HFFc6 (cell line): ENCODE results near the gene FMN2. TPM values are rescaled to one million over a fixed set of nuclear protein-coding genes. Genes with fewer than 3 reads are reported as not detected.

Experiments used
- DNase-seq: peaks from one replicate; pipeline ENCODE4 v3.0.0-alpha.2; 2018
- H3K27ac Mint-ChIP-seq: 2 replicates; pipeline ENCODE4 v1.8.0; 2020; ENCODE audit warnings: mild to moderate bottlenecking, mixed read lengths
- H3K27me3 Mint-ChIP-seq: 2 replicates; pipeline ENCODE4 v1.8.0; 2021; ENCODE audit warnings: mild to moderate bottlenecking, moderate library complexity, mixed read lengths; ENCODE audit not compliant: insufficient read depth
- H3K36me3 Mint-ChIP-seq: 2 replicates; pipeline ENCODE4 v1.8.0; 2021; ENCODE audit warnings: low read depth, mixed read lengths
- H3K4me1 Mint-ChIP-seq: 2 replicates; pipeline ENCODE4 v1.8.0; 2020; ENCODE audit warnings: low read depth, mixed read lengths
- H3K4me3 Mint-ChIP-seq: 2 replicates; pipeline ENCODE4 v1.8.0; 2020; ENCODE audit warnings: mild to moderate bottlenecking, moderate library complexity, mixed read lengths
- H3K9me3 Mint-ChIP-seq: 2 replicates; pipeline ENCODE4 v1.8.0; 2020; ENCODE audit warnings: mild to moderate bottlenecking, mixed read lengths
- CTCF ChIP-seq: fragments of 200-600 bp; sonication (generic); IDR thresholded peaks from 2 replicates; pipeline ENCODE4 v1.5.0; 2021; ENCODE audit warnings: antibody characterized with exemption, mild to moderate bottlenecking
- total RNA-seq, 6 experiments: library from RNA; stranded (reverse); fragmentation: NEBNext Ultra II Directional; extraction: Animal tissue kit (Norgen Biotek cat#: 25700); gene quantifications; 2 replicates in 1 of 6; 3 replicates in 5 of 6; pipeline ENCODE4 v1.2.3, GENCODE V29; 2021

FMN2 gene
- total RNA-seq, 6 experiments from 2014 or later: 82.6 to 115 (median 96.4) TPM

DNA sequence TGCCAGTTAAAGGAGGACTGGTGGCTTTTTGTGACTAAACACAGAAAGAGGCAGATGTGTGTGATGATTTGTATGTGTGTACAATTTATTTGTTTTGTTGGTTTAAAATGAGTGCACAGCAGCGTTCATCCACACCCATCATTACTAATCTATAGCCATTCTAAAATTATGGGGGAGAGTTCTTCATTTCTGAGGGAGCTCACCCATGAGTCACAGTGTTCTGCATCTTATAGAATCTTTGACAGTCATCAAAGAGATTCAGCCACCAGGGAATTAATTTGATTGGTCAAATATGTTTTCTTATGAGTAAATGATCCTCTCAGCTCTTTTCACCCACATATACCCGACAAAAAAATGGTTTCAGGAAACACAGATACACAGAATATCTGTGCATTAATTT lies 372.4 kb downstream of the FMN2 start:
- peak; percentile 36 for DNase-seq
- no peak for TF ChIP-seq CTCF

GRCh38 chr1:240465531-240465940 lies 373.9 kb downstream of the FMN2 start:
- no peak for TF ChIP-seq CTCF
- Mint-ChIP-seq H3K27ac (peak overlapping the region; percentile 77; the same call in 1 of the 2 replicates), H3K9me3 (no peaks in the 10 kb centered on the region), H3K27me3 (peaks cover 17% of the 10 kb centered on the region), H3K4me1 (peaks cover 73% of the 10 kb centered on the region), H3K36me3 (peaks cover 60% of the 10 kb centered on the region), H3K4me3 (peak overlapping the region; percentile 52)
- DNase-seq: no peak

More for the DNA sequence above, 372.4 kb downstream of the FMN2 start:
- Mint-ChIP-seq H3K36me3 (peaks cover 57% of the 10 kb centered on the region), H3K27me3 (peaks cover 17% of the 10 kb centered on the region), H3K27ac (peak overlapping the region; percentile 77), H3K4me3 (peak overlapping the region; percentile 24), H3K4me1 (peaks cover 75% of the 10 kb centered on the region), H3K9me3 (no peaks in the 10 kb centered on the region)

GRCh38 chr1:240466509-240466908 lies 374.8 kb downstream of the FMN2 start:
- H3K4me3 Mint-ChIP-seq: no peak overlapping the region
- no peak for TF ChIP-seq CTCF
- peaks cover 51% of the 10 kb centered on the region for H3K36me3 Mint-ChIP-seq
- no peaks in the 10 kb centered on the region for H3K9me3 Mint-ChIP-seq
- 0 out of 2 replicates have a peak overlapping the region, but pooled peaks have one; percentile 34 for H3K27ac Mint-ChIP-seq
- peaks cover 65% of the 10 kb centered on the region for H3K4me1 Mint-ChIP-seq
- no peak for DNase-seq
- H3K27me3 Mint-ChIP-seq: peaks cover 12% of the 10 kb centered on the region

DNA sequence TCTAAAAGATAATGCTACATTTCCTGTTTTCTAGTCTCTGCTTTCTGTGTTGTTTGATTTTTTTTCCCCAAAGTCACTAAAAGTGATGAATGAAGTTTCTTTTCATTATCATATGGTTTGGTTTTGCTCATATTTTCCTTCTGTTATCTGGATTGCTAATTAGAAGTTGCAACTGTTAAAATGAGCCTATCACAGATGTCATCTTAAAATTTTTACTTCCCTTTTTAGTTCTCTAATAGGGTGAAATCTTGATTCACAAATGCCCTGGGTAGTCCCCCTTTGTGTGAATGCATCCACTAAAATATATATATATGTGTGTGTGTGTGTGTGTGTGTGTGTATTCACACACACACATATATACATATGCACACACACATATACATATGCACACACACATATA lies 376.2 kb downstream of the FMN2 start:
- H3K4me1 Mint-ChIP-seq: peaks cover 59% of the 10 kb centered on the region
- no peak overlapping the region for H3K27ac Mint-ChIP-seq
- no peak overlapping the region for H3K4me3 Mint-ChIP-seq
- peaks cover 16% of the 10 kb centered on the region for H3K27me3 Mint-ChIP-seq
- no peak for DNase-seq
- no peaks in the 10 kb centered on the region for H3K9me3 Mint-ChIP-seq
- TF ChIP-seq CTCF: no peak
- peaks cover 52% of the 10 kb centered on the region for H3K36me3 Mint-ChIP-seq

DNA sequence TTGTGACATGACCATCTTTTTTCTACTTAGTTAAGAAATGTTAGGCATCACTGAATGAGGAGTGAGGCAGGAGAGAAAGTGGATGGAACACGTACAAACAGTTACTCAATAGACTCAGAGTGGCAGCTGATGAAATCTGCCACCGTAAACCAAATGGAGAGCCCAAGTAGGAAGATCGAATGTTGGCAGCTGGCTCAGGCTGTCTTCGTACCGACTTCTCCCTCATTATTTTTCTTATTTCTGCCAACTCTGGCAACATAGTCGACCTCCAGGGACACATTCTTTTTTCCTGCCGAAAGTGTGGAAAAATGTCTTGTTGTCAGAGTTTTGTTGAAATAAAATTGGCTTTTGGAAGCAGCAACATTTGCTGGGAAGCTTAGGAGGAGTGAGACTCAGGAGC lies 377.0 kb downstream of the FMN2 start:
- H3K9me3 Mint-ChIP-seq: no peaks in the 10 kb centered on the region
- peaks cover 52% of the 10 kb centered on the region for H3K36me3 Mint-ChIP-seq
- H3K27me3 Mint-ChIP-seq: peaks cover 23% of the 10 kb centered on the region
- H3K27ac Mint-ChIP-seq: peak overlapping the region; percentile 22
- no peak for DNase-seq
- no peak for TF ChIP-seq CTCF
- H3K4me1 Mint-ChIP-seq: peaks cover 59% of the 10 kb centered on the region
- no peak overlapping the region for H3K4me3 Mint-ChIP-seq
